HG03097 (cell line): ENCODE measurements around the gene VASN.

Source experiments
- ATAC-seq: cut with Tn5 transposase; IDR thresholded peaks from one replicate; pipeline ENCODE4 v1.9.1; 2021; ENCODE audit not compliant: unreplicated experiment, low FRiP score

Gene VASN

GRCh38 chr16:4351880-4352279 is 19.8 kb upstream of the VASN start:
- no peak for ATAC-seq

- no peak for ATAC-seq
These were observed 18.8 kb upstream of the VASN start for GRCh38 chr16:4352843-4353242.

- no peak for ATAC-seq
These were observed 18.0 kb upstream of the VASN start for GRCh38 chr16:4353675-4354074.

- ATAC-seq = no peak
These were observed 16.9 kb upstream of the VASN start for GRCh38 chr16:4354512-4355409.

DNA sequence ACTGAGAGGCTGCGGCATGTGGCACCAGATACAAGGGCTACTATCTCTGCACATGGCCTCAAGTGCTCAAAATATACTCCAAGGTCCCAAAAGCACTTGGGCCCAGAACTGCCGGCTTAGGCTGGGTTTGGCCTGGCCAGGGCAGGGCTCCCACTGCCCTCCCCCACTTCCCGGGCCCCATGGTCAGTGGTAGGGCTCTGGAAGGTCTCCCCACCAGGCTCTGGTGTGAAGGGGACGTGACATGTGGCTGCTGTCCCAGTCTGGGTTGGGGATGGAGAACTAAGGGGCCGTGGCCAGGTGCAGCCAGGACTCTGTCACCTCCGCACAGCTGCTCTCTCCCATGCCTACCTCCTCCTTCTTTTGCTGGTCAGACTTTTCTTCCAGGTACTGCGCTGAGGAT is 14.8 kb upstream of the VASN start:
- ATAC-seq = no peak

GRCh38 chr16:4358236-4358635 is 13.4 kb upstream of the VASN start:
- ATAC-seq = no peak

- no peak for ATAC-seq
These were observed 12.7 kb upstream of the VASN start for GRCh38 chr16:4358831-4359561.

- no peak for ATAC-seq
These were observed 11.7 kb upstream of the VASN start for GRCh38 chr16:4359914-4360313.

GRCh38 chr16:4360538-4361021 is 11.1 kb upstream of the VASN start:
- no peak for ATAC-seq

DNA sequence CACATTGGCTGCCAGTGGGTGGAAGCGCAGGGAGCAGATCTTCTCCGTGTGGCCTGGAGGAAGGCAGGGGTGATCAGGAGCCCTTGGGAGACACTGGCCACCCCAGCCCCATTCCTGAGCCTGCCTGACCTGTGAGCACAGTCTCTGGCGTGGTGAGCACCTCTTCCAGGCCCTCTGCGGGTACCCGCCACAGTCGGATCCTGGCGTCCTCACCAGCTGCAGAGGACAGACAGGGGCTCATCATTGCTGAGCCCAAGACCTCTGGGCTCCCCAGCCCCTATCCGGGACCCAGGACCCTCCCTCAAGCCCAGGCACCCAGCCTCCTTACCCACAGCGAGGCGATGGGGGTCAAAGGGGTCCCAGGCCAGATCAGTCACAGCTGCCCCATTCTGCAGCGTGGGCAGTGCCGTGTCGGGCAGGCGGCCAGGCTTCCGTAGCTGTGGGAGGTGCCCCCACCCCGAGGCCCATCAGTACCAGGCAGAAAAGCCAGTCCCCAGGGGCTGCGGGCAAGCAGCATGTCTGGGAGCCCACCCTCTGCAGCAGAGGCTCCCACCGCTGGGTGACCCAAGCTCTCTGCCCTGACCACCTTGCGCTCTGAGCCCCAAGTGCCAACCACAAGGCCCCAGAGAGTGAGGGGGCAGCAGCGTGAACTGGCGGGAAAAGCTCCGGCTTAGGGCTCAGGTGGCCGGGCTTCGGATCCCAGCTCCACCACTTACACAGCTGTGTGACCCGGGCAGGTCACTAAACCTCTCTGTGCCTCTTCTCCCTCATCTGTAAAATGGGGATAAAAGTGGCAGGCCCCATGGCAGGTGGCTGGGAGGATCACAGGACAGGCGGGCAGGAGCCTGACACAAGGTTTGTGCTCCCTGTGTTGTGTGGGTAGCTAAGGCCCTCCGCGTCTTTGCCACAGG is 10.4 kb upstream of the VASN start:
- no peak for ATAC-seq

DNA sequence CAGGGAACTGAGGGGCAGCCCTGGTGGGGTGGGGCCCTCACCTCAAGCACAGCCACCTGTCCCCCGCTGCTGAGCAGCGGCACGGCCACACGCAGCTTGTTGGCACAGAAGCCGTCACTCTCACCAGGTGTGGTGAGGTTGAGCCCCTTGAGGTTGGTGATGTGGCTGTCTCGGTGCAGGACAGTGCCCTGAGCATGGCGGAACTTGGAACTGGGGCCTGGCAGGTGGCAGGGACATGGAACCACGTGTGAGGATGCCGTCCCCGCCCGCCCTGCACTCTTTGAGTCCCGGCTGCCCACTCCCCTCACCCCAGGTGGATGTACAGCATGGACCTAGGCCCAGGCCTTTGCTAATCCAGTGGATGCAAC is 9.7 kb upstream of the VASN start:
- ATAC-seq = no peak

DNA sequence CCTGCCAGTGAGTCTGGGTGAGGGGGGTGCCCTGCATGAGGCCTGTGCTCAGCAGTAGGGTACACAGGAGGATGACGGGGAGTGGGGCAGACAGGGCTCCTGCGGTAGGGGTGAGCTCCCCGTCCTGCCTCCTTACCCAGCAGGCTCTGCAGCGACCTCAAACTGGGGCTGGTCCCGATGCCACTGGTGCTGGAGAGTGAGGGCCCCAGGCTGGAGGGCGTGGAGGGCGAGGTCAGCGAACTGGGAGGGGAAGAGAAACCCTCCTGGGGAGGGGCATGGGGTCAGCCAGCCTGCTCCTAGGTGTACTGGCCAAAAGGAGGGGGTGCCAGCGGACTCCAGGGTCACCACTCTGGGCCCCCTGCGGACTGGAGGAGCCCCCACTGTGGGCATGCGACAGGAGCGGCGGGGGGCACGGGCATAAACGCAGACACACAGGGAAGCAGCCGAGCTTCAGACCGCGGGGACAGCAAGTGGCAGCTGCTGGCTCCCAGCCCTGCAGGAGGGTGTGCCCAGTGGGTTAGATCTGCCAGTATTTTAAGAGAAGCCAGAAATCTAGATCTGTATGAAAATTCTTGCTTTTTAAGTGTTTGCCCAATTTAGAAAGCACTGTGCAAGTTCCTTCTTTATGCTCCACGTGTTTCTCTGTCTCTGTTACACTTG is 9.0 kb upstream of the VASN start:
- no peak for ATAC-seq

DNA sequence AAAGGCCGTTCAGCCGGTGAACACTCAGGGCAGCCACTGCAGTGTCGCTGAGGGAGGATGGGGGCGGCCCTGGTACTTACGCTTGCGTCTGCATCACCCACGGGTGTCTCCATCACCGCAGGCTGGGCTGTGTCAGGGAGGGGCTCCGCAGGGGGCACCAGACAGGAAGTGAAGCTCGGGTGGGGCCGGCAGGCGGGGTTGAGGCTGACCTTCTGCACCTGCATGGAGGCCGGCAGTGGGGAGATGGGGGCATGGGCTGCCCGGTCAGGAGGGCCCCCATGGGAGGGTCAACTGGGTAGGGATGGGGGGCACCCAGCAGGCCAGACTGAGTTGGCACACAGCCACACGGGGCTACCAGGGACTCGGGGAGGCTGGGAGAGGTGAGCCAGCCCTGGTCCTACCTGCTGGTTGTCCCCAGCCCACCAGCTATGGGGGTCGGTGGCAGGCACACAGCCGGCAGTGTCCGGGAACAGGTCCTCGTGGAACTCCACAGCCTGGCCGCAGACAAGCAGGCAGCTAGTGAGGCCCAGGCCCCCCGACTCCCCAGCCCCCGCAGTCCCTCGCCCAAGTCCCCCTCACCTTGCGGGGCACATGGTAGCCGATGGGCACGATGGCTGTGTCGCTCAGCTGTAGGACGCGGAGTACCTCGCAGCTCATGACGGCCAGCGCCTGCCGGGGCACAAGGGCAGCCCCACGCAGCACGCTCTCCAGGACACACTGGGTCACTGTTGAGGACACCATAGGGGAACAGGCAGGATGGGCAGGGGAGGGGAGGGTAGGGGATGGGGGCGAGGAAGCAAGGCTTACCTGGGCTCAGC is 7.2 kb upstream of the VASN start:
- ATAC-seq = no peak

DNA sequence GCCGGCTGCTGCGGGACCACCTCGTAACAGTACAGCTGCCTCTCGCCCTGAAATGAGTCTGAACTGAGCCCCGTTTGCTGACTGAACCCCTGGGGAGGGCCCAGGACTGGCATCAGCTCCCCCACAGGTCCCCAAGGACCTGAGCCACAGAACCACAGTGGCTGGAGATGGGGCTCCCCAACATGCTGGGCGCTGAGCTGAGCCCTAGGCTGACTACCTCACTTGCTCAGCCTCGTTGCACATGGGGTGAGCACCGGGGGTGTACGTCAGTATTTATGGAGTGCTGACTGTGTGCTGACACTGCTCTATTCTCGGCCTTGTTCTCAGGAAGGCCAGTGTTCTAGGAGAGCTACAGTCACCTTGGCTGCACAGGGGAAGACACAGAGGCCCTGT is 6.6 kb upstream of the VASN start:
- ATAC-seq = no peak

DNA sequence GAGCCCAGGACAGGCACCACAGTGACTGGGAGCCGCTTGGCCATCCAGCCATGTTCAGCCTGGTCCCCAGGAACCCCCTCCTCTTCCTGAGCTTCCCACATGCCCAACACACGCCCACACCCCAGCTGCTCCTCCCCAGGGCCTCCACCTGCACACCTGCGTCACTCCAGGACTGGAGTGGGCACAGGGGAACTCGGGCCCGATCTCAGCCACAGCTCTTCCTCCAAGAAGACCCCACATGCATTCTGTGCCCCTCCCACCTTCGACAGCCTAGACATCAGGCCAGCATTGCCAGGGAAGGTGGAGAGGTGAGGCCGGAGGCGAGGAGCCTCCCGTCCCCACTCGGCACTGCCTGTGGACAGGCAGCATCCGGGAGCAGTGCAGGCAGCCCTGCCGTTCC is 6.0 kb upstream of the VASN start:
- ATAC-seq = no peak

DNA sequence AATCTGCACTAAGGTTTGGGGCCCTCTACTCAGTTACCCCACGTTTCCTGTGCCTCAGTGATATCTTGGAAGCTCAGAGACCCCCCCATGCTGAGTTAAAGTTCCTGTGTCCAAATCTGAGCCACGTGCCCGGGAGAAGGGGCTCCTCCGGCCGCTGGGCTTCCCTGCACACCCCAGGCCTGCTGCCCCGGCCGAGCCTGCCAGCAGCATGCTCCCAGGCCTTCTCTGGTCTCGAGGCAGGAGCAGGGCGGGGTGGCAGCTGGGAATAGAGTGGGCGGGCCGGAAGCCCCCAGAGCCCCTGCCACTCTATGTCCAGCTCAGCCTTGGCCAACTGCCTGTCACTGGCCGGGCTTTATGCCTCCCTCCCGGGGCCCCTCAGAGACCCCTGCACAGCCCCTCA is 5.6 kb upstream of the VASN start:
- ATAC-seq = no peak

GRCh38 chr16:4367393-4367856 is 4.2 kb upstream of the VASN start:
- ATAC-seq = no peak

- ATAC-seq = no peak
These were observed 2.5 kb upstream of the VASN start for GRCh38 chr16:4369007-4369733.

- ATAC-seq = no peak
These were observed 1.5 kb upstream of the VASN start for GRCh38 chr16:4370151-4370550.
